K562 (cell line): Measurements from ENCODE around the gene AGO1. TPM values are rescaled to one million over a fixed set of nuclear protein-coding genes. Genes with fewer than 3 reads are reported as not detected.

Experiments used
- ASH1L ChIP-seq: fragments of 450-650 bp; IDR thresholded peaks from 2 replicates; pipeline ENCODE4 v1.6.1; 2018; ENCODE audit warnings: borderline replicate concordance, mild to moderate bottlenecking, low read depth; ENCODE audit not compliant: partially characterized antibody
- MXD1 ChIP-seq: fragments of 250-450 bp; sonication (Bioruptor Pico); IDR thresholded peaks from 2 replicates; pipeline ENCODE4 v1.8.0; 2021; ENCODE audit warnings: borderline replicate concordance, mild to moderate bottlenecking, moderate library complexity; ENCODE audit not compliant: poor library complexity, severe bottlenecking
- NEUROD1 ChIP-seq: fragments of 150-350 bp; IDR thresholded peaks from 2 replicates; pipeline ENCODE4 v1.6.1; 2014; ENCODE audit warnings: borderline replicate concordance, low read length, low read depth; ENCODE audit not compliant: partially characterized antibody
- PHTF2 ChIP-seq: fragments of 250-450 bp; sonication (Bioruptor Pico); IDR thresholded peaks from 2 replicates; pipeline ENCODE4 v1.5.0; 2021; ENCODE audit warnings: mild to moderate bottlenecking
- RNF219 ChIP-seq: fragments of 250-450 bp; sonication (Bioruptor Pico); IDR thresholded peaks from 2 replicates; pipeline ENCODE4 v1.5.0; 2022; ENCODE audit warnings: mild to moderate bottlenecking
- SIRT6 ChIP-seq: IDR thresholded peaks from one replicate; pipeline ENCODE4 v1.6.1; 2012; ENCODE audit warnings: low read depth, mild to moderate bottlenecking, control low read depth, inconsistent platforms, low read length, moderate library complexity
- ZNF347 ChIP-seq: fragments of 450-650 bp; formaldehyde crosslinking; IDR thresholded peaks from 2 replicates; pipeline ENCODE4 v1.4.0; 2020; ENCODE audit warnings: low read depth, mild to moderate bottlenecking, moderate library complexity
- polyA plus RNA-seq, 8 experiments: library from polyadenylated mRNA; depleted of rRNA in 4 of 8; stranded (reverse) in 5 of 8; unstranded in 3 of 8; fragments of >200 nt; fragmentation: Nextera tagmentation in 2 of 8; fragmentation: Illumina TruSeq in 1 of 8; extraction: Ambion mirVana in 2 of 8; extraction: Trizol in 1 of 8; gene quantifications; 2 replicates each; pipeline versions ENCODE4 v1.2.1 to v1.2.3, GENCODE V29; 2011 to 2014; ENCODE audit warnings: inconsistent platforms in 1 of 8, missing spikeins in 1 of 8
- total RNA-seq, 7 experiments: library from RNA; depleted of rRNA in 6 of 7; stranded (reverse); fragments of >200 nt in 6 of 7; fragmentation: Illumina TruSeq in 2 of 7; extraction: Trizol in 2 of 7; gene quantifications; 2 replicates each; pipeline versions ENCODE4 v1.2.1 to v1.2.3, GENCODE V29; 2011 to 2021; ENCODE audit warnings: low replicate concordance in 1 of 7
- TF ChIP-seq, protein P1 (sequence below), 2 experiments: IDR thresholded peaks in 1 of 2; conservative IDR thresholded peaks in 1 of 2; 2 replicates each; pipeline ENCODE4 v1.6.1; 2016; ENCODE audit warnings: low read depth in 2 of 2, mild to moderate bottlenecking in 1 of 2, missing compliant biosample characterization in 1 of 2, missing genetic modification characterization in 1 of 2, moderate library complexity in 1 of 2
- TF ChIP-seq, protein P2 (sequence below): sonication (generic); formaldehyde crosslinking; IDR thresholded peaks from 2 replicates; pipeline ENCODE4 v1.8.1; 2023; ENCODE audit warnings: missing genetic modification reagents, mild to moderate bottlenecking, borderline replicate concordance
- TF ChIP-seq, protein P3 (sequence below), 2 experiments: fragments of 450-650 bp; IDR thresholded peaks; 2 replicates each; pipeline ENCODE4 v1.6.1; 2016
- TF ChIP-seq, protein P4 (sequence below): conservative IDR thresholded peaks from 2 replicates; pipeline ENCODE4 v1.6.1; 2011; ENCODE audit warnings: low read depth, mild to moderate bottlenecking, low read length; ENCODE audit not compliant: control insufficient read depth

Gene AGO1
- total and polyA plus RNA-seq, 9 of the 15 experiments (the other 6 are each of a cell fraction or from before 2014, with no cell fraction given) = 7.3 to 64.2 (median 26.0) TPM

DNA sequence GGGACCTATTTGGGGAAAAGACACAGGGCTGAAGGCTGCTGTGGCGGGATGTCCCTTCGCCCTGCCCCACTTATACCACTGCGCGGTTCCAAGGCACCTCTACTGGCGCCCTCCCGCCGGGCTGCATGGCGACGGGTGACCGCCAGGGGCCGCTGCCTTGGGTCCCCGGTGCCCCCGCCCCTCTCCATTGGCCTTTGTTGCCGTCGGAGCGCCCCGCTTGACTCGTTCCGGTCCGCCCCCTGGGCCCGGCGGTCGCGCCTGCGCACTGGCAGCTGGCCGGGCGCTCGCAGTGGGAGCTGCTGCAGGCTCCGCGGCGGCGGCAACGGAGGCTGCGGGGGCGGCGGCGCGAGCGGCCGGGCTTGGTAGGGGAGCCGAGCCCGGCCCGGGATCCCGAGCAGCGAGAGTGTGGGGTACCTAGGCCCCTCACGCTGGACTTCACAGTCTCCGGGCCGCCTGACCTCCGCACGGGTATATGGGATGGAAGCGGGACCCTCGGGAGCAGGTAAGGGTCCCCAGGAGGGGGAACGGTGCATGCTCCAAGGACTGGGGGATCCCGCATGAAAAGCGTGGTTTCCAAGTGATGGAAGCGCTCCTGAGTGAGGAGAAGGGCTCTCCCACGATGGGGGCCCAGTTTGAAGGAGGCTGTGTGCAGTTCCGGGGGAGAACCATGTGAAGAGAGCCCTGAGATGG, at the start of gene AGO1 (continued):
- TF ChIP-seq NEUROD1 (peak; percentile 15), SIRT6 (no peak), RNF219 (no peak), PHTF2 (no peak), ZNF347 (no peak), MXD1 (CRISPR knock-in tag) (no peak), ASH1L (no peak)
- TF ChIP-seq, protein P1, sequence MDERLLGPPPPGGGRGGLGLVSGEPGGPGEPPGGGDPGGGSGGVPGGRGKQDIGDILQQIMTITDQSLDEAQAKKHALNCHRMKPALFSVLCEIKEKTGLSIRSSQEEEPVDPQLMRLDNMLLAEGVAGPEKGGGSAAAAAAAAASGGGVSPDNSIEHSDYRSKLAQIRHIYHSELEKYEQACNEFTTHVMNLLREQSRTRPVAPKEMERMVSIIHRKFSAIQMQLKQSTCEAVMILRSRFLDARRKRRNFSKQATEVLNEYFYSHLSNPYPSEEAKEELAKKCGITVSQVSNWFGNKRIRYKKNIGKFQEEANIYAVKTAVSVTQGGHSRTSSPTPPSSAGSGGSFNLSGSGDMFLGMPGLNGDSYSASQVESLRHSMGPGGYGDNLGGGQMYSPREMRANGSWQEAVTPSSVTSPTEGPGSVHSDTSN (CRISPR knock-in tag; IDR thresholded peaks at IDR 0.05; ENCODE audit: low read depth) = no peak
- TF ChIP-seq, protein P1 (tag; conservative IDR thresholded peaks at IDR 0.05; ENCODE audit: low read depth) = no peak
- TF ChIP-seq, protein P2, sequence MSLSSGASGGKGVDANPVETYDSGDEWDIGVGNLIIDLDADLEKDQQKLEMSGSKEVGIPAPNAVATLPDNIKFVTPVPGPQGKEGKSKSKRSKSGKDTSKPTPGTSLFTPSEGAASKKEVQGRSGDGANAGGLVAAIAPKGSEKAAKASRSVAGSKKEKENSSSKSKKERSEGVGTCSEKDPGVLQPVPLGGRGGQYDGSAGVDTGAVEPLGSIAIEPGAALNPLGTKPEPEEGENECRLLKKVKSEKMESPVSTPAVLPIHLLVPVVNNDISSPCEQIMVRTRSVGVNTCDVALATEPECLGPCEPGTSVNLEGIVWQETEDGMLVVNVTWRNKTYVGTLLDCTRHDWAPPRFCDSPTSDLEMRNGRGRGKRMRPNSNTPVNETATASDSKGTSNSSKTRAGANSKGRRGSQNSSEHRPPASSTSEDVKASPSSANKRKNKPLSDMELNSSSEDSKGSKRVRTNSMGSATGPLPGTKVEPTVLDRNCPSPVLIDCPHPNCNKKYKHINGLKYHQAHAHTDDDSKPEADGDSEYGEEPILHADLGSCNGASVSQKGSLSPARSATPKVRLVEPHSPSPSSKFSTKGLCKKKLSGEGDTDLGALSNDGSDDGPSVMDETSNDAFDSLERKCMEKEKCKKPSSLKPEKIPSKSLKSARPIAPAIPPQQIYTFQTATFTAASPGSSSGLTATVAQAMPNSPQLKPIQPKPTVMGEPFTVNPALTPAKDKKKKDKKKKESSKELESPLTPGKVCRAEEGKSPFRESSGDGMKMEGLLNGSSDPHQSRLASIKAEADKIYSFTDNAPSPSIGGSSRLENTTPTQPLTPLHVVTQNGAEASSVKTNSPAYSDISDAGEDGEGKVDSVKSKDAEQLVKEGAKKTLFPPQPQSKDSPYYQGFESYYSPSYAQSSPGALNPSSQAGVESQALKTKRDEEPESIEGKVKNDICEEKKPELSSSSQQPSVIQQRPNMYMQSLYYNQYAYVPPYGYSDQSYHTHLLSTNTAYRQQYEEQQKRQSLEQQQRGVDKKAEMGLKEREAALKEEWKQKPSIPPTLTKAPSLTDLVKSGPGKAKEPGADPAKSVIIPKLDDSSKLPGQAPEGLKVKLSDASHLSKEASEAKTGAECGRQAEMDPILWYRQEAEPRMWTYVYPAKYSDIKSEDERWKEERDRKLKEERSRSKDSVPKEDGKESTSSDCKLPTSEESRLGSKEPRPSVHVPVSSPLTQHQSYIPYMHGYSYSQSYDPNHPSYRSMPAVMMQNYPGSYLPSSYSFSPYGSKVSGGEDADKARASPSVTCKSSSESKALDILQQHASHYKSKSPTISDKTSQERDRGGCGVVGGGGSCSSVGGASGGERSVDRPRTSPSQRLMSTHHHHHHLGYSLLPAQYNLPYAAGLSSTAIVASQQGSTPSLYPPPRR = no peak
- TF ChIP-seq, protein P3, sequence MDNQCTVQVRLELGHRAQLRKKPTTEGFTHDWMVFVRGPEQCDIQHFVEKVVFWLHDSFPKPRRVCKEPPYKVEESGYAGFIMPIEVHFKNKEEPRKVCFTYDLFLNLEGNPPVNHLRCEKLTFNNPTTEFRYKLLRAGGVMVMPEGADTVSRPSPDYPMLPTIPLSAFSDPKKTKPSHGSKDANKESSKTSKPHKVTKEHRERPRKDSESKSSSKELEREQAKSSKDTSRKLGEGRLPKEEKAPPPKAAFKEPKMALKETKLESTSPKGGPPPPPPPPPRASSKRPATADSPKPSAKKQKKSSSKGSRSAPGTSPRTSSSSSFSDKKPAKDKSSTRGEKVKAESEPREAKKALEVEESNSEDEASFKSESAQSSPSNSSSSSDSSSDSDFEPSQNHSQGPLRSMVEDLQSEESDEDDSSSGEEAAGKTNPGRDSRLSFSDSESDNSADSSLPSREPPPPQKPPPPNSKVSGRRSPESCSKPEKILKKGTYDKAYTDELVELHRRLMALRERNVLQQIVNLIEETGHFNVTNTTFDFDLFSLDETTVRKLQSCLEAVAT (IDR thresholded peaks at IDR 0.05) = no peak
- TF ChIP-seq, protein P4, sequence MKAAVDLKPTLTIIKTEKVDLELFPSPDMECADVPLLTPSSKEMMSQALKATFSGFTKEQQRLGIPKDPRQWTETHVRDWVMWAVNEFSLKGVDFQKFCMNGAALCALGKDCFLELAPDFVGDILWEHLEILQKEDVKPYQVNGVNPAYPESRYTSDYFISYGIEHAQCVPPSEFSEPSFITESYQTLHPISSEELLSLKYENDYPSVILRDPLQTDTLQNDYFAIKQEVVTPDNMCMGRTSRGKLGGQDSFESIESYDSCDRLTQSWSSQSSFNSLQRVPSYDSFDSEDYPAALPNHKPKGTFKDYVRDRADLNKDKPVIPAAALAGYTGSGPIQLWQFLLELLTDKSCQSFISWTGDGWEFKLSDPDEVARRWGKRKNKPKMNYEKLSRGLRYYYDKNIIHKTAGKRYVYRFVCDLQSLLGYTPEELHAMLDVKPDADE = no peak; the same call in 1 of the 2 replicates
